GM12864 (cell line): ENCODE measurements around the gene OLFML3.

ENCODE experiments used
- DNase-seq: peaks from one replicate; pipeline ENCODE4 v3.0.0-alpha.2; 2011; ENCODE audit warnings: low read depth
- H3K4me3 ChIP-seq: 2 replicates; pipeline ENCODE4 v1.5.1; 2011; ENCODE audit warnings: mild to moderate bottlenecking, low read depth, low read length, control low read depth
- TF ChIP-seq, protein P1 (sequence below): IDR thresholded peaks from 2 replicates; pipeline ENCODE4 v1.5.1; 2011; ENCODE audit warnings: low read depth, mild to moderate bottlenecking, moderate library complexity, low read length, control low read depth, inconsistent platforms; ENCODE audit errors: missing control alignments

OLFML3 gene

GRCh38 chr1:114024049-114024448, 44.8 kb downstream of the OLFML3 start:
- H3K4me3 ChIP-seq: no peak overlapping the region
- TF ChIP-seq, protein P1, sequence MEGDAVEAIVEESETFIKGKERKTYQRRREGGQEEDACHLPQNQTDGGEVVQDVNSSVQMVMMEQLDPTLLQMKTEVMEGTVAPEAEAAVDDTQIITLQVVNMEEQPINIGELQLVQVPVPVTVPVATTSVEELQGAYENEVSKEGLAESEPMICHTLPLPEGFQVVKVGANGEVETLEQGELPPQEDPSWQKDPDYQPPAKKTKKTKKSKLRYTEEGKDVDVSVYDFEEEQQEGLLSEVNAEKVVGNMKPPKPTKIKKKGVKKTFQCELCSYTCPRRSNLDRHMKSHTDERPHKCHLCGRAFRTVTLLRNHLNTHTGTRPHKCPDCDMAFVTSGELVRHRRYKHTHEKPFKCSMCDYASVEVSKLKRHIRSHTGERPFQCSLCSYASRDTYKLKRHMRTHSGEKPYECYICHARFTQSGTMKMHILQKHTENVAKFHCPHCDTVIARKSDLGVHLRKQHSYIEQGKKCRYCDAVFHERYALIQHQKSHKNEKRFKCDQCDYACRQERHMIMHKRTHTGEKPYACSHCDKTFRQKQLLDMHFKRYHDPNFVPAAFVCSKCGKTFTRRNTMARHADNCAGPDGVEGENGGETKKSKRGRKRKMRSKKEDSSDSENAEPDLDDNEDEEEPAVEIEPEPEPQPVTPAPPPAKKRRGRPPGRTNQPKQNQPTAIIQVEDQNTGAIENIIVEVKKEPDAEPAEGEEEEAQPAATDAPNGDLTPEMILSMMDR: no peak
- no peak for DNase-seq

DNA sequence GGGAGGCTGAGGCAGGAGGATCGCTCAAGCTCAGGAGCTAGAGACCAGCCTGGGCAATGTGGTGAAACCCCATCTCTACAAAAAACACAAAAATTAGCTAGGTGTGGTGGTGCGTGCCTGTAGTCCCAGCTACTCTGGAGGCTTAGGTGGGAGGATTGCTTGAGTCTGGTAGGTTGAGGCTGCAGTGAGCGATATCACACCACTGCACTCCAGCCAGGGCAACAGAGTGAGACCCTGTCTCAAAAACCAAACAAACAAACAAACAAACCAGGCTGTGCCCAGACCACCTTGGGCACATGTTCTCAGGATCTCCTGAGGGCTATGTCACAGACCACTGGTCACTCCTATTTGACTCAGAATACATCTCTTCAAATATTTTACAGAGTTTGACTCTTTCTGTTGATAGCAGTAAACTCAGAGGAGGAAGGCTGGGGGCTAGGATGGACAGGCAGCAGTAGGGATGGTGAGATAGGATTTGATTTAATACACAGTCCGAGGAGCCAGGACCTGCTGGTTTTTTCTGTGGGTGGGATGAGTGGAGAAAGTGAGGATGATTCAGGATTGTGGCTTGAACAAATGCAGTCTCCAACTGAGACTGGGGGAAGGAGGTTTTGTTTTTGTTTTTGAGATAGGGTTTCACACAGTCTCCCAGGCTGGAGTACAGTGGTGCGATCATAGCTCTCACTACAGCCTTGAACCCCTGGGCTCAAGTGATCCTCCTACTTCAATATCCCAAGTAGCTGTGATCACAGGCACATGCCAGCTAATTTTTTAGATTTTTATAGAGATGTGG, 46.5 kb downstream of the OLFML3 start:
- TF ChIP-seq, protein P1: no peak
- no peak for DNase-seq
- H3K4me3 ChIP-seq: no peak overlapping the region

- TF ChIP-seq, protein P1: no peak
- no peak overlapping the region for H3K4me3 ChIP-seq
- DNase-seq: no peak
These were observed 47.5 kb downstream of the OLFML3 start for GRCh38 chr1:114026797-114027196.
